Measurements from ENCODE around the gene HSPBAP1.

DNA sequence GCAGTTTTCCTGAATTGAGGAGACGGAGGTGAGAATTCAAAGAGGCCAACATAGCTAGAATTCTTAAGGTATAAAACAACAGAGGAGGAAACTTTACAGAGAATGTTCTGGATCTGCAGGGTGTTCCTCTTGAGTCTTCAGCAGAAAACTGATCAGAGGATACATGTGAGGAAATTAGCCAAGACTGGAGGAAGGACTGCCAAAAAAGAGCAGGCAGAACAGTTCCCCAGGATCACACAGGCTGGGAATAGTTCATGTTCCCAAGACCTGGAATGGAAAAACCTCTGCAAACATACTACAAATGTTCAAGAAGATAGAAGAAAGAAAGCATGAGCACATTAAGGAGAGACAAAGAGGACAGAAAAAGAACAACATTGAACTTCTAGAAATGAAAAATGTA is 8.7 kb upstream of the HSPBAP1 start:
- TF ChIP-seq, protein P1, sequence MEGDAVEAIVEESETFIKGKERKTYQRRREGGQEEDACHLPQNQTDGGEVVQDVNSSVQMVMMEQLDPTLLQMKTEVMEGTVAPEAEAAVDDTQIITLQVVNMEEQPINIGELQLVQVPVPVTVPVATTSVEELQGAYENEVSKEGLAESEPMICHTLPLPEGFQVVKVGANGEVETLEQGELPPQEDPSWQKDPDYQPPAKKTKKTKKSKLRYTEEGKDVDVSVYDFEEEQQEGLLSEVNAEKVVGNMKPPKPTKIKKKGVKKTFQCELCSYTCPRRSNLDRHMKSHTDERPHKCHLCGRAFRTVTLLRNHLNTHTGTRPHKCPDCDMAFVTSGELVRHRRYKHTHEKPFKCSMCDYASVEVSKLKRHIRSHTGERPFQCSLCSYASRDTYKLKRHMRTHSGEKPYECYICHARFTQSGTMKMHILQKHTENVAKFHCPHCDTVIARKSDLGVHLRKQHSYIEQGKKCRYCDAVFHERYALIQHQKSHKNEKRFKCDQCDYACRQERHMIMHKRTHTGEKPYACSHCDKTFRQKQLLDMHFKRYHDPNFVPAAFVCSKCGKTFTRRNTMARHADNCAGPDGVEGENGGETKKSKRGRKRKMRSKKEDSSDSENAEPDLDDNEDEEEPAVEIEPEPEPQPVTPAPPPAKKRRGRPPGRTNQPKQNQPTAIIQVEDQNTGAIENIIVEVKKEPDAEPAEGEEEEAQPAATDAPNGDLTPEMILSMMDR (optimal IDR thresholded peaks at IDR 0.05 in 1 of 3, IDR thresholded peaks at IDR 0.05 in 1 of 3, conservative IDR thresholded peaks at IDR 0.05 in 1 of 3; ENCODE audit: extremely low read depth in 1 of 3, insufficient read depth in 2 of 3, low read length in 3 of 3): no peak
- TF ChIP-seq EZH2 (IDR thresholded peaks at IDR 0.05; ENCODE audit: low read length): no peak
